Natural killer cell (primary cell): ENCODE results near the gene HOXD8. TPM values are rescaled to one million over a fixed set of nuclear protein-coding genes. Genes with fewer than 3 reads are reported as not detected.

Source experiments
- ATAC-seq, 3 donors: fragments of 150-1000 bp in 2 of 3; fragments of 200-7000 bp in 1 of 3; cut with Tn5 transposase; 1 replicate in 1 of 3; 2 replicates in 2 of 3; pipeline ENCODE4 v1.10.0; 2021; ENCODE audit warnings: mild to moderate bottlenecking in 2 of 3, moderate library complexity in 2 of 3
- DNase-seq, 2 donors: peaks; one replicate each; pipeline versions ENCODE4 v3.0.0 to v3.0.0-alpha.2; 2013 to 2021; ENCODE audit warnings: mixed read lengths in 1 of 2
- H3K27ac ChIP-seq: one replicate; pipeline ENCODE4 v1.5.1; 2013; ENCODE audit warnings: mild to moderate bottlenecking, low read length
- H3K27me3 ChIP-seq: one replicate; pipeline ENCODE4 v1.6.1; 2013; ENCODE audit warnings: low read length; ENCODE audit not compliant: control insufficient read depth, insufficient read depth
- H3K36me3 ChIP-seq: one replicate; pipeline ENCODE4 v1.6.1; 2013; ENCODE audit warnings: low read length; ENCODE audit not compliant: control insufficient read depth, insufficient read depth
- H3K4me1 ChIP-seq: one replicate; pipeline ENCODE4 v1.6.1; 2013; ENCODE audit warnings: low read length; ENCODE audit not compliant: control insufficient read depth, insufficient read depth
- H3K4me3 ChIP-seq: one replicate; pipeline ENCODE4 v1.5.1; 2013; ENCODE audit warnings: low read length
- H3K9me3 ChIP-seq: one replicate; pipeline ENCODE4 v1.6.1; 2013; ENCODE audit warnings: low read length; ENCODE audit not compliant: control insufficient read depth, insufficient read depth
- H3K27ac Mint-ChIP-seq, 2 donors: one replicate each; pipeline ENCODE4 v1.8.0; 2022; ENCODE audit warnings: mild to moderate bottlenecking in 2 of 2, mixed read lengths in 2 of 2, moderate library complexity in 1 of 2
- H3K27me3 Mint-ChIP-seq, 2 donors: one replicate each; pipeline ENCODE4 v1.8.0; 2022; ENCODE audit warnings: low read depth in 2 of 2, mixed read lengths in 2 of 2
- H3K36me3 Mint-ChIP-seq: one replicate; pipeline ENCODE4 v1.8.0; 2022; ENCODE audit warnings: mixed read lengths
- H3K4me1 Mint-ChIP-seq, 2 donors: one replicate each; pipeline ENCODE4 v1.8.0; 2022; ENCODE audit warnings: mixed read lengths in 2 of 2
- H3K4me3 Mint-ChIP-seq: one replicate; pipeline ENCODE4 v1.8.0; 2022; ENCODE audit warnings: mild to moderate bottlenecking, moderate library complexity, mixed read lengths
- H3K9me3 Mint-ChIP-seq, 2 donors: one replicate each; pipeline ENCODE4 v1.8.0; 2022; ENCODE audit warnings: mixed read lengths in 2 of 2
- WGBS: methylation state at CpG from one replicate; pipeline ENCODE4 v1.1.7; 2013; ENCODE audit warnings: missing lambda C conversion rate; ENCODE audit not compliant: insufficient coverage; 5-methylcytosine and 5-hydroxymethylcytosine counted together
- intact Hi-C: fragments of 100-400 bp; cut with micrococcal nuclease; formaldehyde crosslinking; loops from one replicate; pipeline ENCODE4 v1.14.2; 2022
- total RNA-seq, 4 donors: library from RNA; stranded (reverse); fragments of 120-200 nt in 1 of 4; gene quantifications; one replicate each; pipeline versions ENCODE4 v1.2.3 to v1.2.4, GENCODE V29; 2013 to 2022
- TF ChIP-seq, protein P1 (sequence below): fragments of 200-600 bp; IDR thresholded peaks from one replicate; pipeline ENCODE4 v1.8.0; 2022; ENCODE audit warnings: antibody characterized with exemption

HOXD8 gene
- total RNA-seq, 3 donors from 2014 or later (not counting 1 experiment from before 2014, with no cell fraction given) = not detected

GRCh38 chr2:176170602-176171305 is 41.2 kb downstream of the HOXD8 start:
- no CpG with 5 or more reads among the region's 1 CpG for WGBS
- Histone ChIP-seq H3K4me3 (no peak overlapping the region), H3K36me3 (no peaks in the 10 kb centered on the region), H3K27ac (no peak overlapping the region), H3K4me1 (no peaks in the 10 kb centered on the region), H3K9me3 (no peaks in the 10 kb centered on the region), H3K27me3 (peaks cover 57% of the 10 kb centered on the region)
- no peak overlapping the region for H3K27ac Mint-ChIP-seq
- no peaks in the 10 kb centered on the region for H3K9me3 Mint-ChIP-seq
- H3K4me3 Mint-ChIP-seq = no peak overlapping the region
- H3K27me3 Mint-ChIP-seq = peaks cover 67 to 75% of the 10 kb centered on the region in 2 donors
- DNase-seq (no peak), ATAC-seq (no peak)
- intact Hi-C loops = no loop called here
- TF ChIP-seq, protein P1, sequence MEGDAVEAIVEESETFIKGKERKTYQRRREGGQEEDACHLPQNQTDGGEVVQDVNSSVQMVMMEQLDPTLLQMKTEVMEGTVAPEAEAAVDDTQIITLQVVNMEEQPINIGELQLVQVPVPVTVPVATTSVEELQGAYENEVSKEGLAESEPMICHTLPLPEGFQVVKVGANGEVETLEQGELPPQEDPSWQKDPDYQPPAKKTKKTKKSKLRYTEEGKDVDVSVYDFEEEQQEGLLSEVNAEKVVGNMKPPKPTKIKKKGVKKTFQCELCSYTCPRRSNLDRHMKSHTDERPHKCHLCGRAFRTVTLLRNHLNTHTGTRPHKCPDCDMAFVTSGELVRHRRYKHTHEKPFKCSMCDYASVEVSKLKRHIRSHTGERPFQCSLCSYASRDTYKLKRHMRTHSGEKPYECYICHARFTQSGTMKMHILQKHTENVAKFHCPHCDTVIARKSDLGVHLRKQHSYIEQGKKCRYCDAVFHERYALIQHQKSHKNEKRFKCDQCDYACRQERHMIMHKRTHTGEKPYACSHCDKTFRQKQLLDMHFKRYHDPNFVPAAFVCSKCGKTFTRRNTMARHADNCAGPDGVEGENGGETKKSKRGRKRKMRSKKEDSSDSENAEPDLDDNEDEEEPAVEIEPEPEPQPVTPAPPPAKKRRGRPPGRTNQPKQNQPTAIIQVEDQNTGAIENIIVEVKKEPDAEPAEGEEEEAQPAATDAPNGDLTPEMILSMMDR = no peak
- H3K36me3 Mint-ChIP-seq = peaks cover 5% of the 10 kb centered on the region
- H3K4me1 Mint-ChIP-seq = no peaks in the 10 kb centered on the region

- no peaks in the 10 kb centered on the region for H3K36me3 ChIP-seq
- no peaks in the 10 kb centered on the region for H3K9me3 ChIP-seq
- Mint-ChIP-seq H3K4me1 (no peaks in the 10 kb centered on the region), H3K27me3 (peaks cover 67 to 75% of the 10 kb centered on the region in 2 donors), H3K9me3 (no peaks in the 10 kb centered on the region), H3K27ac (no peak overlapping the region), H3K36me3 (peaks cover 5% of the 10 kb centered on the region), H3K4me3 (no peak overlapping the region)
- intact Hi-C loops = no loop called here
- ATAC-seq (no peak), DNase-seq (no peak)
- no peaks in the 10 kb centered on the region for H3K4me1 ChIP-seq
- H3K27me3 ChIP-seq = peaks cover 60% of the 10 kb centered on the region
- H3K4me3 ChIP-seq = no peak overlapping the region
- 11% methylated on average over 50 of the region's 51 CpGs for WGBS
- TF ChIP-seq, protein P1 = no peak
- no peak overlapping the region for H3K27ac ChIP-seq
Measured at GRCh38 chr2:176171351-176172006, 42.0 kb downstream of the HOXD8 start.

- intact Hi-C loops = no loop called here
- DNase-seq = no peak
- no peaks in the 10 kb centered on the region for H3K36me3 ChIP-seq
- ATAC-seq = no peak
- TF ChIP-seq, protein P1 = no peak
- no peaks in the 10 kb centered on the region for H3K4me1 Mint-ChIP-seq
- no peak overlapping the region for H3K4me3 ChIP-seq
- no peaks in the 10 kb centered on the region for H3K9me3 Mint-ChIP-seq
- no peak overlapping the region for H3K27ac ChIP-seq
- no peak overlapping the region for H3K27ac Mint-ChIP-seq
- no peaks in the 10 kb centered on the region for H3K36me3 Mint-ChIP-seq
- peaks cover 66 to 75% of the 10 kb centered on the region in 2 donors for H3K27me3 Mint-ChIP-seq
- 14% methylated on average over 60 of the region's 60 CpGs for WGBS
- H3K9me3 ChIP-seq = no peaks in the 10 kb centered on the region
- H3K4me1 ChIP-seq = no peaks in the 10 kb centered on the region
- H3K27me3 ChIP-seq = peaks cover 62% of the 10 kb centered on the region
- no peak overlapping the region for H3K4me3 Mint-ChIP-seq
Measured at GRCh38 chr2:176172007-176172894, 42.7 kb downstream of the HOXD8 start.
